Kidney (tissue), 14 donors: ENCODE results near the gene CACNG8. TPM values are rescaled to one million over a fixed set of nuclear protein-coding genes. Genes with fewer than 3 reads are reported as not detected.

Experiments
- DNase-seq, 5 donors: peaks; one replicate each; pipeline ENCODE4 v3.0.0-alpha.2; 2013 to 2020
- FAIRE-seq: peaks from 2 replicates; lab custom pipeline; 2012; peaks lifted over from hg19 to GRCh38; lab: Jason Lieb, UNC
- H3K27ac ChIP-seq, 2 donors: one replicate each; pipeline ENCODE4 v1.7.0; 2013; ENCODE audit warnings: low read depth in 2 of 2, low read length in 2 of 2, inconsistent platforms in 1 of 2
- H3K27me3 ChIP-seq: one replicate; pipeline ENCODE4 v1.7.1; 2013; ENCODE audit warnings: low read length, inconsistent platforms; ENCODE audit not compliant: control insufficient read depth, insufficient read depth
- H3K36me3 ChIP-seq, 3 donors: one replicate each; pipeline versions ENCODE4 v1.7.0 to v1.7.1; 2013; ENCODE audit warnings: low read length in 3 of 3, control low read depth in 1 of 3, inconsistent platforms in 1 of 3; ENCODE audit not compliant: insufficient read depth in 3 of 3, control insufficient read depth in 2 of 3
- H3K4me1 ChIP-seq, 3 donors: one replicate each; pipeline versions ENCODE4 v1.7.0 to v1.7.1; 2013; ENCODE audit warnings: low read length in 3 of 3, inconsistent platforms in 1 of 3, low read depth in 1 of 3; ENCODE audit not compliant: control insufficient read depth in 2 of 3, insufficient read depth in 2 of 3
- H3K4me3 ChIP-seq, 3 donors: one replicate each; pipeline versions ENCODE4 v1.7.0 to v1.8.1; 2013; ENCODE audit warnings: low read length in 3 of 3, control low read depth in 1 of 3, inconsistent platforms in 1 of 3
- H3K9ac ChIP-seq, 3 donors: one replicate each; pipeline versions ENCODE4 v1.7.0 to v1.7.1; 2013; ENCODE audit warnings: low read length in 3 of 3, control low read depth in 1 of 3, inconsistent platforms in 1 of 3
- H3K9me3 ChIP-seq, 3 donors: one replicate each; pipeline versions ENCODE4 v1.7.0 to v1.7.1; 2013; ENCODE audit warnings: low read length in 3 of 3, control low read depth in 1 of 3, inconsistent platforms in 1 of 3; ENCODE audit not compliant: control insufficient read depth in 2 of 3, insufficient read depth in 1 of 3
- CTCF ChIP-seq: IDR thresholded peaks from 3 replicates; pipeline ENCODE4 v1.5.1; 2012; ENCODE audit warnings: mild to moderate bottlenecking, moderate library complexity, borderline replicate concordance; ENCODE audit not compliant: insufficient read depth; ENCODE audit errors: extremely low read depth
- intact Hi-C: fragments of 100-400 bp; cut with DNase I; formaldehyde crosslinking; loops from one replicate; pipeline ENCODE4 v1.11.1; 2022
- polyA plus RNA-seq: library from polyadenylated mRNA; stranded (reverse); fragments of 350-450 nt; fragmentation: Illumina TruSeq; extraction: RNeasy Lipid Tissue Mini Kit (QIAGEN cat#74804); gene quantifications from one replicate; pipeline ENCODE4 v1.2.3, GENCODE V29; 2014; ENCODE audit warnings: low read depth, low replicate concordance; ENCODE audit not compliant: insufficient read depth
- total RNA-seq: library from RNA; stranded (reverse); fragmentation: NEBNext Ultra II Directional; extraction: Animal tissue kit (Norgen Biotek cat#: 25700); gene quantifications from one replicate; pipeline ENCODE4 v1.2.1, GENCODE V29; 2021
- donor health status: control.
- donor health status: control.
- donor health status: control.
- donor health status: control.
- donor health status: control.
- donor health status: DM: yes; HTN: yes; CAD: no.
- donor health status: Normal renal cell carcinoma (clear cell type).

CACNG8 gene
- total and polyA plus RNA-seq, 2 donors from 2014 or later: 0.03 TPM; not detected in 1

GRCh38 chr19:53977429-53977990, 14.8 kb downstream of the CACNG8 start:
- FAIRE-seq (no peak), DNase-seq (peak in 4 of 5 donors; percentile 77 to 94 (median 85))
- peak overlapping the region in 2 of 3 donors; percentile 11 to 20 for H3K4me3 ChIP-seq
- no peaks in the 10 kb centered on the region for H3K36me3 ChIP-seq
- no peaks in the 10 kb centered on the region for H3K9me3 ChIP-seq
- H3K9ac ChIP-seq: no peak overlapping the region
- no peaks in the 10 kb centered on the region for H3K4me1 ChIP-seq
- peaks cover 5% of the 10 kb centered on the region for H3K27me3 ChIP-seq
- H3K27ac ChIP-seq: no peak overlapping the region
- intact Hi-C loops: no loop called here
- no peak for TF ChIP-seq CTCF

GRCh38 chr19:53977991-53978731, 15.4 kb downstream of the CACNG8 start:
- no peak for TF ChIP-seq CTCF
- intact Hi-C loops: no loop called here
- H3K4me3 ChIP-seq: peak overlapping the region in 2 of 3 donors; percentile 11 to 20
- H3K9me3 ChIP-seq: no peaks in the 10 kb centered on the region
- H3K4me1 ChIP-seq: no peaks in the 10 kb centered on the region
- no peak overlapping the region for H3K27ac ChIP-seq
- peaks cover 5% of the 10 kb centered on the region for H3K27me3 ChIP-seq
- no peak overlapping the region for H3K9ac ChIP-seq
- peak in 4 of 5 donors; percentile 73 to 83 (median 78) for DNase-seq
- FAIRE-seq: no peak
- H3K36me3 ChIP-seq: no peaks in the 10 kb centered on the region

- no peak overlapping the region for H3K9ac ChIP-seq
- intact Hi-C loops: no loop called here
- no peak overlapping the region for H3K4me3 ChIP-seq
- H3K9me3 ChIP-seq: no peaks in the 10 kb centered on the region
- DNase-seq (peak in 1 of 5 donors; percentile 49), FAIRE-seq (no peak)
- H3K27ac ChIP-seq: no peak overlapping the region
- no peaks in the 10 kb centered on the region for H3K4me1 ChIP-seq
- H3K27me3 ChIP-seq: peaks cover 11% of the 10 kb centered on the region
- TF ChIP-seq CTCF: no peak
- no peaks in the 10 kb centered on the region for H3K36me3 ChIP-seq
Measured at GRCh38 chr19:53978975-53979801, 16.5 kb downstream of the CACNG8 start.
